Bronchial epithelial cell (primary cell): ENCODE data around the gene ARPC5. TPM values are rescaled to one million over a fixed set of nuclear protein-coding genes. Genes with fewer than 3 reads are reported as not detected.
"Not testable (repeated sequence)": the region's sequence is repeated elsewhere in the genome, so short reads cannot be mapped to it uniquely, and the experiment has no call there.

Experiments
- DNase-seq: peaks from one replicate; pipeline ENCODE4 v3.0.0-alpha.2; 2010; ENCODE audit warnings: low read depth
- FAIRE-seq: peaks from 2 replicates; lab custom pipeline; 2011; peaks lifted over from hg19 to GRCh38; lab: Jason Lieb, UNC
- H3K27me3 ChIP-seq: 2 replicates; pipeline ENCODE4 v1.5.1; 2011; ENCODE audit warnings: low read length; ENCODE audit not compliant: control insufficient read depth, insufficient read depth
- H3K36me3 ChIP-seq: 2 replicates; pipeline ENCODE4 v1.5.1; 2011; ENCODE audit warnings: low read length; ENCODE audit not compliant: control insufficient read depth, insufficient read depth
- H3K4me3 ChIP-seq: 2 replicates; pipeline ENCODE4 v1.5.1; 2011; ENCODE audit warnings: mild to moderate bottlenecking, low read depth, low read length, control low read depth
- CTCF ChIP-seq: IDR thresholded peaks from 2 replicates; pipeline ENCODE4 v1.5.1; 2011; ENCODE audit warnings: mild to moderate bottlenecking, moderate library complexity, low read length, control low read depth, inconsistent platforms; ENCODE audit not compliant: insufficient read depth, severe bottlenecking
- total RNA-seq: library from RNA; depleted of rRNA; stranded (reverse); fragments of >200 nt; gene quantifications from 2 replicates; pipeline ENCODE4 v1.2.1, GENCODE V29; 2014

The ARPC5 gene
- total RNA-seq, 1 donor from 2014 or later = 95.3 TPM

DNA sequence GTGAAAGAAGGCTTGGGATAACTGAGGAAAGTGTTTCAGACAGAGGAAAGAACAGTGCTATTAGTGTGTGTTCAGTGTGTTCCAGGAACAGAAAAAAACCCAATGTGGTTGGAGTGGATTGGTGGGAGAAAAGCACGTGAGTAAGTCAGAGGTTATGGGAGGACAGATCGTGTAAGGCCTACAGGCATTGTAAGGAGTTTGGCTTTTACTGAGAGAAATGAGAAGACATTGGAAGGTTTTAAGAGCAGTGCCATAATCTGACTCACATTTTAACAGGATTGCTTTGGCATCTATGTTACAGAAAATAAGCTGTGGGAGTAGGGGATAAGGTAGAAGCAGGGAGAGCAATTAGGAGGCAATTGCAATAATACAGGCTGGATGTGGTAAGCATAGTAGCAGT, 4.8 kb downstream of the ARPC5 start:
- no peak for DNase-seq
- no peaks in the 10 kb centered on the region for H3K27me3 ChIP-seq
- FAIRE-seq = no peak
- TF ChIP-seq CTCF = no peak
- H3K4me3 ChIP-seq = no peak overlapping the region
- peaks cover 9% of the 10 kb centered on the region for H3K36me3 ChIP-seq

DNA sequence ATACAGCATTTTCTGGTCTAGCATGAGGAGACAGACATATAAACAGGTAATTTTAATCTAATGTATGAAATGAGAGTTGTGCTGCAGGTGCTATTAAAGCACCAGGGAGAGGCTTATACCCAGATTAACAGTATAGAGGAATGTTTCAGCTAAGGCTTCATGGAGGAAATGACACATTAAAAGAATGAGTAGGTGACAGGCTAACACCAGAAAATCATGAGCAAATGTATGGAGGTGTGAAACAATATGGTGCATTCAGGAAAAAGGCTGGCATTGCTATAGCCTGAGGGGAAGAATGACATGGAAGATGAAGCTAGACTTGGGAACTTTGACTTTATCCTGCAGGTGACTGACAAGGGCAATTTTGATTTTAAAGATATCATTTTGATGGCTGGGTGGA, 7.0 kb downstream of the ARPC5 start:
- H3K4me3 ChIP-seq = no peak overlapping the region
- peaks cover 9% of the 10 kb centered on the region for H3K36me3 ChIP-seq
- DNase-seq = peak; percentile 41
- FAIRE-seq = no peak
- no peaks in the 10 kb centered on the region for H3K27me3 ChIP-seq
- TF ChIP-seq CTCF = no peak

DNA sequence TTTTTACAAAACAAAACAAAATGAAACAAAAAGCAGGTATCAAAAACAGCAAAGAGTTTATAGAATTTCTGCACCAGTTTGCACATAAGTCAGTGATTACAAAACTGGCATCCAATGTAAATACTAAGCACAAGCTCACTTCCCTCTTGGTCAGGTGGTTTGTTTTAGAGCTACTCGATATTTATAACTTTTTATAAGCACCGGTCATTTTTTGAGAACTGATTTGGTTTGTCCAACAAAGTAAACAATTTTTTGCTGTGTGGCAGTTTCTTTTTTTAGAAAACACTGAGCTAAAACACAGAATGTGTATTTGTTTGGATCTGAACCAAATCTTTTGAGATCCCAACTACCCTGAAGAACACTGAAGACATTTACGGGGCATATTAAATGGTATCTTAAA, 9.3 kb downstream of the ARPC5 start:
- FAIRE-seq = not testable (repeated sequence)

GRCh38 chr1:183622884-183623785, 12.4 kb downstream of the ARPC5 start:
- Histone ChIP-seq H3K36me3 (peaks cover 1% of the 10 kb centered on the region), H3K4me3 (no peak overlapping the region), H3K27me3 (no peaks in the 10 kb centered on the region)
- no peak for FAIRE-seq
- DNase-seq = peak; percentile 78
- TF ChIP-seq CTCF = peak; percentile 79

More for the DNA sequence above, 9.3 kb downstream of the ARPC5 start:
- H3K27me3 ChIP-seq, DNase-seq, H3K4me3 ChIP-seq, H3K36me3 ChIP-seq: not testable (repeated sequence)

- TF ChIP-seq CTCF = no peak
- H3K36me3 ChIP-seq = no peaks in the 10 kb centered on the region
- FAIRE-seq (no peak), DNase-seq (no peak)
- H3K4me3 ChIP-seq = no peak overlapping the region
- H3K27me3 ChIP-seq = no peaks in the 10 kb centered on the region
These were observed 13.6 kb downstream of the ARPC5 start for GRCh38 chr1:183622013-183622412.

DNA sequence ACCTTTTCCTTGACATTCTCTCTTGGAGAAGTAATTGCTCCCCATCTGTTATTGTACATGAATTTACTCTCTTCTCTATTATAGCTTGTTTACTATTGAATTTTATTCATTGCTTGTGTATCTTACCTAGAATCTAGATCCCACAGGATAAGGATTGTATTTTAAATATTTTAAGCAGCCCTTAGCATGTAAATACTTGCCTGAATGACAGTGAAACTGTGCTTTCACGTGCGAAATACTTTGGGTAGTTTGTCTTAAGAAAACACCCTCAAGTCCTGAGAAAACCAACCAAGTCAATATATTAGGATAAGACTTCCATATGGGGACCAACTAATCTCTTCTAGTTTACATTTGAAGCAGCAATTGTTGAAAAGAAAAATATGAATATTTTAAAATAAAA, 15.3 kb downstream of the ARPC5 start:
- Histone ChIP-seq H3K36me3 (no peaks in the 10 kb centered on the region), H3K4me3 (no peak overlapping the region), H3K27me3 (no peaks in the 10 kb centered on the region)
- DNase-seq (peak; percentile 59), FAIRE-seq (no peak)
- TF ChIP-seq CTCF = no peak
